HepG2 (cell line): Measurements from ENCODE around the gene DPM2. TPM values are rescaled to one million over a fixed set of nuclear protein-coding genes. Genes with fewer than 3 reads are reported as not detected.

Source experiments
- EP300 ChIP-seq, 3 experiments: sonication (generic) in 1 of 3; formaldehyde crosslinking in 1 of 3; IDR thresholded peaks; 2 replicates each; pipeline versions ENCODE4 v1.5.1 to v1.6.1; 2011 to 2020; ENCODE audit warnings: low read depth in 2 of 3, low read length in 2 of 3, borderline replicate concordance in 1 of 3, improper control_type of control experiment in 1 of 3, mild to moderate bottlenecking in 1 of 3, missing genetic modification reagents in 1 of 3, moderate library complexity in 1 of 3
- MXI1 ChIP-seq: IDR thresholded peaks from 3 replicates; pipeline ENCODE4 v1.6.1; 2012; ENCODE audit warnings: low read depth, low read length, inconsistent platforms, borderline replicate concordance
- SMC3 ChIP-seq: IDR thresholded peaks from 2 replicates; pipeline ENCODE4 v1.6.1; 2011; ENCODE audit warnings: low read length, improper control_type of control experiment
- TEAD3 ChIP-seq: optimal IDR thresholded peaks from 2 replicates; pipeline ENCODE3; 2016; ENCODE audit warnings: borderline replicate concordance
- ZFP90 ChIP-seq: sonication (generic); formaldehyde crosslinking; IDR thresholded peaks from 2 replicates; pipeline ENCODE4 v1.8.0; 2022; ENCODE audit warnings: missing genetic modification reagents, mild to moderate bottlenecking, inconsistent platforms, borderline replicate concordance
- ZNF20 ChIP-seq: sonication (generic); formaldehyde crosslinking; IDR thresholded peaks from 2 replicates; pipeline ENCODE4 v1.4.0; 2020; ENCODE audit warnings: mild to moderate bottlenecking, moderate library complexity, missing genetic modification reagents
- ZNF232 ChIP-seq: sonication (generic); formaldehyde crosslinking; IDR thresholded peaks from 2 replicates; pipeline ENCODE4 v1.4.0; 2020; ENCODE audit warnings: missing genetic modification reagents, borderline replicate concordance
- ZNF598 ChIP-seq: sonication (generic); formaldehyde crosslinking; IDR thresholded peaks from 2 replicates; pipeline ENCODE4 v1.5.1; 2020; ENCODE audit warnings: mild to moderate bottlenecking, missing genetic modification reagents, borderline replicate concordance
- polyA plus RNA-seq, 8 experiments: library from polyadenylated mRNA; depleted of rRNA in 3 of 8; stranded (reverse) in 7 of 8; unstranded in 1 of 8; fragments of >200 nt; fragmentation: Illumina TruSeq in 4 of 8; extraction: Trizol in 4 of 8; gene quantifications; 2 replicates each; pipeline versions ENCODE4 v1.2.1 to v1.2.3, GENCODE V29; 2011 to 2016; ENCODE audit warnings: low read depth in 4 of 8, missing spikeins in 1 of 8, mixed read lengths in 1 of 8; ENCODE audit not compliant: insufficient read depth in 1 of 8
- total RNA-seq, 5 experiments: library from RNA; depleted of rRNA; stranded (reverse); fragments of >200 nt; fragmentation: Illumina TruSeq; extraction: Trizol; gene quantifications; 2 replicates each; pipeline ENCODE4 v1.2.3, GENCODE V29; 2016; ENCODE audit warnings: low read depth in 1 of 5
- TF ChIP-seq, protein P1 (sequence below): sonication (generic); formaldehyde crosslinking; IDR thresholded peaks from 2 replicates; pipeline ENCODE4 v1.4.0; 2020; ENCODE audit warnings: mild to moderate bottlenecking, missing genetic modification reagents
- TF ChIP-seq, protein P2 (sequence below): sonication (generic); formaldehyde crosslinking; IDR thresholded peaks from 2 replicates; pipeline ENCODE4 v1.5.0; 2020; ENCODE audit warnings: mild to moderate bottlenecking, missing genetic modification reagents, moderate library complexity
- TF ChIP-seq, protein P3 (sequence below): sonication (generic); formaldehyde crosslinking; IDR thresholded peaks from 2 replicates; pipeline ENCODE4 v1.5.0; 2020; ENCODE audit warnings: mild to moderate bottlenecking, missing genetic modification reagents
- TF ChIP-seq, protein P4 (sequence below), 2 experiments: sonication (generic) in 1 of 2; formaldehyde crosslinking in 1 of 2; IDR thresholded peaks; 2 replicates each; pipeline versions ENCODE4 v1.4.0 to v1.6.1; 2018 to 2020; ENCODE audit warnings: missing genetic modification reagents in 2 of 2, borderline replicate concordance in 1 of 2, low read depth in 1 of 2, mild to moderate bottlenecking in 1 of 2, missing biosample characterization in 1 of 2
- TF ChIP-seq, protein P5 (sequence below): sonication (generic); formaldehyde crosslinking; IDR thresholded peaks from 2 replicates; pipeline ENCODE4 v1.9.0; 2022; ENCODE audit warnings: missing genetic modification reagents, mild to moderate bottlenecking, borderline replicate concordance
- TF ChIP-seq, protein P6 (sequence below): sonication (generic); formaldehyde crosslinking; IDR thresholded peaks from 2 replicates; pipeline ENCODE4 v1.5.1; 2020; ENCODE audit warnings: mild to moderate bottlenecking, moderate library complexity, missing genetic modification reagents

DPM2 gene
- total and polyA plus RNA-seq, 2 of the 13 experiments (the other 11 are each of a cell fraction or from before 2014, with no cell fraction given) = 24.8 to 35.3 TPM

DNA sequence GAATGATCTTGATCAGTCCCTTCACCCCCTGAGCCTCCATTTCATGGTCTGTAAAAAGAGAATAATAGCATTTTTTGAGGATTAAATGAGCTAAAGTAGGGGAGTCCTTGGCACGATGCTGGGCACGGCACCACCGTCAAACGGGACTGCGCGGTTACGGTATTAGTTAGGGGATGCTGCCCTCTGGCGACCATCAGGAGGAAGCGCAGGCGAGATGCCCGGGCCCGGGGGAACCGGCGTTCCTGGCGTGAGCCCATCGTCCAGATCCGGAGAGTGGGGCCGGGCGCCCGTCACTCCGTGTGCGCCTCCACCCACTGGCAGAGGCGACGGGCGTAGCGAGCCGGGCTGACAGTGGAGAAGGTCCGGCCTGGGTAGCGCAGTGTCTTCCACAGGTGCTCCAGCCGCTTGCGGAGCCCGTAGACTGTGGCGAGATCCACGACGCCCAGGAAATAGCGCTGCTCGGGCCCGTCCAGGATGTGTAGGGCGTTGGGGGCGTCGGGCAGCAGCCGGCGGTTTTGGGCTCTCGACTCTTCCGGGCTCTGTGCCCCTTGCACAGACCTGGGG, 16.0 kb downstream of the DPM2 start (continued):
- TF ChIP-seq, protein P1, sequence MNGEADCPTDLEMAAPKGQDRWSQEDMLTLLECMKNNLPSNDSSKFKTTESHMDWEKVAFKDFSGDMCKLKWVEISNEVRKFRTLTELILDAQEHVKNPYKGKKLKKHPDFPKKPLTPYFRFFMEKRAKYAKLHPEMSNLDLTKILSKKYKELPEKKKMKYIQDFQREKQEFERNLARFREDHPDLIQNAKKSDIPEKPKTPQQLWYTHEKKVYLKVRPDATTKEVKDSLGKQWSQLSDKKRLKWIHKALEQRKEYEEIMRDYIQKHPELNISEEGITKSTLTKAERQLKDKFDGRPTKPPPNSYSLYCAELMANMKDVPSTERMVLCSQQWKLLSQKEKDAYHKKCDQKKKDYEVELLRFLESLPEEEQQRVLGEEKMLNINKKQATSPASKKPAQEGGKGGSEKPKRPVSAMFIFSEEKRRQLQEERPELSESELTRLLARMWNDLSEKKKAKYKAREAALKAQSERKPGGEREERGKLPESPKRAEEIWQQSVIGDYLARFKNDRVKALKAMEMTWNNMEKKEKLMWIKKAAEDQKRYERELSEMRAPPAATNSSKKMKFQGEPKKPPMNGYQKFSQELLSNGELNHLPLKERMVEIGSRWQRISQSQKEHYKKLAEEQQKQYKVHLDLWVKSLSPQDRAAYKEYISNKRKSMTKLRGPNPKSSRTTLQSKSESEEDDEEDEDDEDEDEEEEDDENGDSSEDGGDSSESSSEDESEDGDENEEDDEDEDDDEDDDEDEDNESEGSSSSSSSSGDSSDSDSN (CRISPR knock-in tag) = peak; percentile 42; the same call in 1 of the 2 replicates
- TF ChIP-seq SMC3 (peak; percentile 60; the same call in 1 of the 2 replicates), MXI1 (peak; percentile 37; the same call in 1 of the 3 replicates), ZNF598 (CRISPR knock-in tag) (0 out of 2 replicates have a peak, but pooled peaks have one; percentile 22), ZFP90 (no peak), TEAD3 (CRISPR knock-in tag) (peak; percentile 22), ZNF232 (CRISPR knock-in tag) (peak; percentile 27; the same call in 1 of the 2 replicates), ZNF20 (no peak), EP300 (IDR thresholded peaks at IDR 0.05; ENCODE audit: low read depth in 2 of 2, low read length in 2 of 2) (no peak), EP300 (CRISPR knock-in tag; IDR thresholded peaks at IDR 0.05; ENCODE audit: borderline replicate concordance) (no peak)
- TF ChIP-seq, protein P2, sequence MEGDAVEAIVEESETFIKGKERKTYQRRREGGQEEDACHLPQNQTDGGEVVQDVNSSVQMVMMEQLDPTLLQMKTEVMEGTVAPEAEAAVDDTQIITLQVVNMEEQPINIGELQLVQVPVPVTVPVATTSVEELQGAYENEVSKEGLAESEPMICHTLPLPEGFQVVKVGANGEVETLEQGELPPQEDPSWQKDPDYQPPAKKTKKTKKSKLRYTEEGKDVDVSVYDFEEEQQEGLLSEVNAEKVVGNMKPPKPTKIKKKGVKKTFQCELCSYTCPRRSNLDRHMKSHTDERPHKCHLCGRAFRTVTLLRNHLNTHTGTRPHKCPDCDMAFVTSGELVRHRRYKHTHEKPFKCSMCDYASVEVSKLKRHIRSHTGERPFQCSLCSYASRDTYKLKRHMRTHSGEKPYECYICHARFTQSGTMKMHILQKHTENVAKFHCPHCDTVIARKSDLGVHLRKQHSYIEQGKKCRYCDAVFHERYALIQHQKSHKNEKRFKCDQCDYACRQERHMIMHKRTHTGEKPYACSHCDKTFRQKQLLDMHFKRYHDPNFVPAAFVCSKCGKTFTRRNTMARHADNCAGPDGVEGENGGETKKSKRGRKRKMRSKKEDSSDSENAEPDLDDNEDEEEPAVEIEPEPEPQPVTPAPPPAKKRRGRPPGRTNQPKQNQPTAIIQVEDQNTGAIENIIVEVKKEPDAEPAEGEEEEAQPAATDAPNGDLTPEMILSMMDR (CRISPR knock-in tag) = peak; percentile 96
- TF ChIP-seq, protein P3, sequence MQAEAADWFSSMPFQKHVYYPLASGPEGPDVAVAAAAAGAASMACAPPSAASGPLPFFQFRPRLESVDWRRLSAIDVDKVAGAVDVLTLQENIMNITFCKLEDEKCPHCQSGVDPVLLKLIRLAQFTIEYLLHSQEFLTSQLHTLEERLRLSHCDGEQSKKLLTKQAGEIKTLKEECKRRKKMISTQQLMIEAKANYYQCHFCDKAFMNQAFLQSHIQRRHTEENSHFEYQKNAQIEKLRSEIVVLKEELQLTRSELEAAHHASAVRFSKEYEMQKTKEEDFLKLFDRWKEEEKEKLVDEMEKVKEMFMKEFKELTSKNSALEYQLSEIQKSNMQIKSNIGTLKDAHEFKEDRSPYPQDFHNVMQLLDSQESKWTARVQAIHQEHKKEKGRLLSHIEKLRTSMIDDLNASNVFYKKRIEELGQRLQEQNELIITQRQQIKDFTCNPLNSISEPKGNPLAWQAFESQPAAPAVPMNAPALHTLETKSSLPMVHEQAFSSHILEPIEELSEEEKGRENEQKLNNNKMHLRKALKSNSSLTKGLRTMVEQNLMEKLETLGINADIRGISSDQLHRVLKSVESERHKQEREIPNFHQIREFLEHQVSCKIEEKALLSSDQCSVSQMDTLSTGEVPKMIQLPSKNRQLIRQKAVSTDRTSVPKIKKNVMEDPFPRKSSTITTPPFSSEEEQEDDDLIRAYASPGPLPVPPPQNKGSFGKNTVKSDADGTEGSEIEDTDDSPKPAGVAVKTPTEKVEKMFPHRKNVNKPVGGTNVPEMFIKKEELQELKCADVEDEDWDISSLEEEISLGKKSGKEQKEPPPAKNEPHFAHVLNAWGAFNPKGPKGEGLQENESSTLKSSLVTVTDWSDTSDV (CRISPR knock-in tag) = peak; percentile 68; the same call in 1 of the 2 replicates
- TF ChIP-seq, protein P4, sequence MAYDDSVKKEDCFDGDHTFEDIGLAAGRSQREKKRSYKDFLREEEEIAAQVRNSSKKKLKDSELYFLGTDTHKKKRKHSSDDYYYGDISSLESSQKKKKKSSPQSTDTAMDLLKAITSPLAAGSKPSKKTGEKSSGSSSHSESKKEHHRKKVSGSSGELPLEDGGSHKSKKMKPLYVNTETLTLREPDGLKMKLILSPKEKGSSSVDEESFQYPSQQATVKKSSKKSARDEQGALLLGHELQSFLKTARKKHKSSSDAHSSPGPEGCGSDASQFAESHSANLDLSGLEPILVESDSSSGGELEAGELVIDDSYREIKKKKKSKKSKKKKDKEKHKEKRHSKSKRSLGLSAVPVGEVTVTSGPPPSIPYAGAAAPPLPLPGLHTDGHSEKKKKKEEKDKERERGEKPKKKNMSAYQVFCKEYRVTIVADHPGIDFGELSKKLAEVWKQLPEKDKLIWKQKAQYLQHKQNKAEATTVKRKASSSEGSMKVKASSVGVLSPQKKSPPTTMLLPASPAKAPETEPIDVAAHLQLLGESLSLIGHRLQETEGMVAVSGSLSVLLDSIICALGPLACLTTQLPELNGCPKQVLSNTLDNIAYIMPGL (CRISPR knock-in tag; IDR thresholded peaks at IDR 0.05; ENCODE audit: borderline replicate concordance in 1 of 2, low read depth in 1 of 2) = peak; percentile 18 to 57; a peak in 2 of 4 replicates
- TF ChIP-seq, protein P5, sequence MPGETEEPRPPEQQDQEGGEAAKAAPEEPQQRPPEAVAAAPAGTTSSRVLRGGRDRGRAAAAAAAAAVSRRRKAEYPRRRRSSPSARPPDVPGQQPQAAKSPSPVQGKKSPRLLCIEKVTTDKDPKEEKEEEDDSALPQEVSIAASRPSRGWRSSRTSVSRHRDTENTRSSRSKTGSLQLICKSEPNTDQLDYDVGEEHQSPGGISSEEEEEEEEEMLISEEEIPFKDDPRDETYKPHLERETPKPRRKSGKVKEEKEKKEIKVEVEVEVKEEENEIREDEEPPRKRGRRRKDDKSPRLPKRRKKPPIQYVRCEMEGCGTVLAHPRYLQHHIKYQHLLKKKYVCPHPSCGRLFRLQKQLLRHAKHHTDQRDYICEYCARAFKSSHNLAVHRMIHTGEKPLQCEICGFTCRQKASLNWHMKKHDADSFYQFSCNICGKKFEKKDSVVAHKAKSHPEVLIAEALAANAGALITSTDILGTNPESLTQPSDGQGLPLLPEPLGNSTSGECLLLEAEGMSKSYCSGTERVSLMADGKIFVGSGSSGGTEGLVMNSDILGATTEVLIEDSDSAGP (CRISPR knock-in tag) = peak; percentile 39; the same call in 1 of the 2 replicates
- TF ChIP-seq, protein P6, sequence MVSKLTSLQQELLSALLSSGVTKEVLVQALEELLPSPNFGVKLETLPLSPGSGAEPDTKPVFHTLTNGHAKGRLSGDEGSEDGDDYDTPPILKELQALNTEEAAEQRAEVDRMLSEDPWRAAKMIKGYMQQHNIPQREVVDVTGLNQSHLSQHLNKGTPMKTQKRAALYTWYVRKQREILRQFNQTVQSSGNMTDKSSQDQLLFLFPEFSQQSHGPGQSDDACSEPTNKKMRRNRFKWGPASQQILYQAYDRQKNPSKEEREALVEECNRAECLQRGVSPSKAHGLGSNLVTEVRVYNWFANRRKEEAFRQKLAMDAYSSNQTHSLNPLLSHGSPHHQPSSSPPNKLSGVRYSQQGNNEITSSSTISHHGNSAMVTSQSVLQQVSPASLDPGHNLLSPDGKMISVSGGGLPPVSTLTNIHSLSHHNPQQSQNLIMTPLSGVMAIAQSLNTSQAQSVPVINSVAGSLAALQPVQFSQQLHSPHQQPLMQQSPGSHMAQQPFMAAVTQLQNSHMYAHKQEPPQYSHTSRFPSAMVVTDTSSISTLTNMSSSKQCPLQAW = 0 out of 2 replicates have a peak, but pooled peaks have one; percentile 8
